GM12878 (cell line): Measurements from ENCODE around the gene PTPMT1.

Experiments
- BCL11A ChIP-seq: IDR thresholded peaks from 2 replicates; pipeline ENCODE4 v1.6.1; 2011; ENCODE audit warnings: low read depth, low read length
- BMI1 ChIP-seq: fragments of 450-650 bp; IDR thresholded peaks from 2 replicates; pipeline ENCODE4 v1.6.1; 2016; ENCODE audit warnings: mild to moderate bottlenecking, moderate library complexity, borderline replicate concordance
- BRCA1 ChIP-seq: IDR thresholded peaks from 2 replicates; pipeline ENCODE4 v1.6.1; 2011; ENCODE audit warnings: low read depth, low read length, improper control_type of control experiment
- CREB1 ChIP-seq: IDR thresholded peaks from 2 replicates; pipeline ENCODE4 v1.6.1; 2012; ENCODE audit warnings: low read depth, mild to moderate bottlenecking, inconsistent platforms
- EZH2 ChIP-seq: IDR thresholded peaks from 2 replicates; pipeline ENCODE4 v1.6.1; 2012; ENCODE audit warnings: low read depth, mild to moderate bottlenecking, control low read depth, inconsistent platforms, low read length, borderline replicate concordance; ENCODE audit not compliant: control insufficient read depth
- NRF1 ChIP-seq: conservative IDR thresholded peaks from 2 replicates; pipeline ENCODE4 v1.6.1; 2011; ENCODE audit warnings: mild to moderate bottlenecking, low read depth, low read length, improper control_type of control experiment
- POLR2AphosphoS2 ChIP-seq: IDR thresholded peaks from 2 replicates; pipeline ENCODE4 v1.6.1; 2011; ENCODE audit warnings: low read depth, mild to moderate bottlenecking, low read length, improper control_type of control experiment, moderate library complexity
- TCF12 ChIP-seq: IDR thresholded peaks from 2 replicates; pipeline ENCODE4 v1.6.1; 2011; ENCODE audit warnings: low read depth, mild to moderate bottlenecking, low read length
- TF ChIP-seq, protein P1 (sequence below), 3 experiments: IDR thresholded peaks in 2 of 3; conservative IDR thresholded peaks in 1 of 3; 2 replicates each; pipeline ENCODE4 v1.5.1; 2011; ENCODE audit warnings: low read depth in 3 of 3, low read length in 3 of 3, mild to moderate bottlenecking in 3 of 3, control low read depth in 2 of 3, moderate library complexity in 2 of 3, inconsistent platforms in 1 of 3, mixed read lengths in 1 of 3; ENCODE audit not compliant: control insufficient read depth in 2 of 3, insufficient read depth in 1 of 3; ENCODE audit errors: extremely low read depth in 1 of 3
- TF ChIP-seq, protein P2 (sequence below): IDR thresholded peaks from 2 replicates; pipeline ENCODE4 v1.6.1; 2011; ENCODE audit warnings: low read depth, low read length, improper control_type of control experiment, borderline replicate concordance
- TF ChIP-seq, protein P3 (sequence below): IDR thresholded peaks from 2 replicates; pipeline ENCODE4 v1.6.1; 2012; ENCODE audit warnings: mild to moderate bottlenecking, low read depth, low read length
- TF ChIP-seq, protein P4 (sequence below): IDR thresholded peaks from 2 replicates; pipeline ENCODE4 v1.6.1; 2012; ENCODE audit warnings: low read depth, low read length, improper control_type of control experiment

DNA sequence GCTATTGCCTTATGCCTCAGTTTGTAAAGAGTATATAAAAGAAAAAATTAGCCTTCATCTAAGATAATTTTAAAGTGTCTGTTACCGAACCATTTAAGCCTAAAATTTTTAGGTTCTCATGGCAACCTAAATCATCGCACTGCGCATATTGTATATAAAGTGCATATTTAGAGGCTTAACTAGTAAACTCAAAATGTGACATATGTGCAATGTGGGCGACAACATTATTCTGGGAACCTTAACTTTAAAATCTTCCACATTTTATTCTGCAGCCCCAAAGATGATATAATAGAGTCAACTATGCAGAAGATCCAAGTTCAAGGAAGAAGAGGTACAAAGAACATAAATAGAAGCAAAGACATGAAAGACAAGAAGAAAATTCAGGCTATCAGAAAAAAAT, 35.4 kb upstream of the PTPMT1 start:
- no peak for TF ChIP-seq BRCA1
- no peak for TF ChIP-seq NRF1
- TF ChIP-seq, protein P1, sequence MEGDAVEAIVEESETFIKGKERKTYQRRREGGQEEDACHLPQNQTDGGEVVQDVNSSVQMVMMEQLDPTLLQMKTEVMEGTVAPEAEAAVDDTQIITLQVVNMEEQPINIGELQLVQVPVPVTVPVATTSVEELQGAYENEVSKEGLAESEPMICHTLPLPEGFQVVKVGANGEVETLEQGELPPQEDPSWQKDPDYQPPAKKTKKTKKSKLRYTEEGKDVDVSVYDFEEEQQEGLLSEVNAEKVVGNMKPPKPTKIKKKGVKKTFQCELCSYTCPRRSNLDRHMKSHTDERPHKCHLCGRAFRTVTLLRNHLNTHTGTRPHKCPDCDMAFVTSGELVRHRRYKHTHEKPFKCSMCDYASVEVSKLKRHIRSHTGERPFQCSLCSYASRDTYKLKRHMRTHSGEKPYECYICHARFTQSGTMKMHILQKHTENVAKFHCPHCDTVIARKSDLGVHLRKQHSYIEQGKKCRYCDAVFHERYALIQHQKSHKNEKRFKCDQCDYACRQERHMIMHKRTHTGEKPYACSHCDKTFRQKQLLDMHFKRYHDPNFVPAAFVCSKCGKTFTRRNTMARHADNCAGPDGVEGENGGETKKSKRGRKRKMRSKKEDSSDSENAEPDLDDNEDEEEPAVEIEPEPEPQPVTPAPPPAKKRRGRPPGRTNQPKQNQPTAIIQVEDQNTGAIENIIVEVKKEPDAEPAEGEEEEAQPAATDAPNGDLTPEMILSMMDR (IDR thresholded peaks at IDR 0.05 in 2 of 3, conservative IDR thresholded peaks at IDR 0.05 in 1 of 3; ENCODE audit: control insufficient read depth in 2 of 3, extremely low read depth in 1 of 3, insufficient read depth in 1 of 3, low read depth in 3 of 3, low read length in 3 of 3): no peak
- no peak for TF ChIP-seq CREB1
- TF ChIP-seq, protein P2, sequence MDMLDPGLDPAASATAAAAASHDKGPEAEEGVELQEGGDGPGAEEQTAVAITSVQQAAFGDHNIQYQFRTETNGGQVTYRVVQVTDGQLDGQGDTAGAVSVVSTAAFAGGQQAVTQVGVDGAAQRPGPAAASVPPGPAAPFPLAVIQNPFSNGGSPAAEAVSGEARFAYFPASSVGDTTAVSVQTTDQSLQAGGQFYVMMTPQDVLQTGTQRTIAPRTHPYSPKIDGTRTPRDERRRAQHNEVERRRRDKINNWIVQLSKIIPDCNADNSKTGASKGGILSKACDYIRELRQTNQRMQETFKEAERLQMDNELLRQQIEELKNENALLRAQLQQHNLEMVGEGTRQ: no peak
- TF ChIP-seq BMI1: no peak
- TF ChIP-seq TCF12: no peak
- TF ChIP-seq BCL11A: no peak
- TF ChIP-seq, protein P3, sequence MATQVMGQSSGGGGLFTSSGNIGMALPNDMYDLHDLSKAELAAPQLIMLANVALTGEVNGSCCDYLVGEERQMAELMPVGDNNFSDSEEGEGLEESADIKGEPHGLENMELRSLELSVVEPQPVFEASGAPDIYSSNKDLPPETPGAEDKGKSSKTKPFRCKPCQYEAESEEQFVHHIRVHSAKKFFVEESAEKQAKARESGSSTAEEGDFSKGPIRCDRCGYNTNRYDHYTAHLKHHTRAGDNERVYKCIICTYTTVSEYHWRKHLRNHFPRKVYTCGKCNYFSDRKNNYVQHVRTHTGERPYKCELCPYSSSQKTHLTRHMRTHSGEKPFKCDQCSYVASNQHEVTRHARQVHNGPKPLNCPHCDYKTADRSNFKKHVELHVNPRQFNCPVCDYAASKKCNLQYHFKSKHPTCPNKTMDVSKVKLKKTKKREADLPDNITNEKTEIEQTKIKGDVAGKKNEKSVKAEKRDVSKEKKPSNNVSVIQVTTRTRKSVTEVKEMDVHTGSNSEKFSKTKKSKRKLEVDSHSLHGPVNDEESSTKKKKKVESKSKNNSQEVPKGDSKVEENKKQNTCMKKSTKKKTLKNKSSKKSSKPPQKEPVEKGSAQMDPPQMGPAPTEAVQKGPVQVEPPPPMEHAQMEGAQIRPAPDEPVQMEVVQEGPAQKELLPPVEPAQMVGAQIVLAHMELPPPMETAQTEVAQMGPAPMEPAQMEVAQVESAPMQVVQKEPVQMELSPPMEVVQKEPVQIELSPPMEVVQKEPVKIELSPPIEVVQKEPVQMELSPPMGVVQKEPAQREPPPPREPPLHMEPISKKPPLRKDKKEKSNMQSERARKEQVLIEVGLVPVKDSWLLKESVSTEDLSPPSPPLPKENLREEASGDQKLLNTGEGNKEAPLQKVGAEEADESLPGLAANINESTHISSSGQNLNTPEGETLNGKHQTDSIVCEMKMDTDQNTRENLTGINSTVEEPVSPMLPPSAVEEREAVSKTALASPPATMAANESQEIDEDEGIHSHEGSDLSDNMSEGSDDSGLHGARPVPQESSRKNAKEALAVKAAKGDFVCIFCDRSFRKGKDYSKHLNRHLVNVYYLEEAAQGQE: no peak
- no peak for TF ChIP-seq EZH2
- TF ChIP-seq, protein P4, sequence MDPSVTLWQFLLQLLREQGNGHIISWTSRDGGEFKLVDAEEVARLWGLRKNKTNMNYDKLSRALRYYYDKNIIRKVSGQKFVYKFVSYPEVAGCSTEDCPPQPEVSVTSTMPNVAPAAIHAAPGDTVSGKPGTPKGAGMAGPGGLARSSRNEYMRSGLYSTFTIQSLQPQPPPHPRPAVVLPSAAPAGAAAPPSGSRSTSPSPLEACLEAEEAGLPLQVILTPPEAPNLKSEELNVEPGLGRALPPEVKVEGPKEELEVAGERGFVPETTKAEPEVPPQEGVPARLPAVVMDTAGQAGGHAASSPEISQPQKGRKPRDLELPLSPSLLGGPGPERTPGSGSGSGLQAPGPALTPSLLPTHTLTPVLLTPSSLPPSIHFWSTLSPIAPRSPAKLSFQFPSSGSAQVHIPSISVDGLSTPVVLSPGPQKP: no peak
- no peak for TF ChIP-seq POLR2AphosphoS2
